Keratinocyte (primary cell): ENCODE data around the gene ZMYND19. TPM values are rescaled to one million over a fixed set of nuclear protein-coding genes. Genes with fewer than 3 reads are reported as not detected.
"Not testable (repeated sequence)": the region's sequence is repeated elsewhere in the genome, so short reads cannot be mapped to it uniquely, and the experiment has no call there.

ENCODE experiments used
- DNase-seq: peaks from one replicate; pipeline ENCODE4 v3.0.0-alpha.2; 2011; ENCODE audit warnings: low read depth, missing footprints, low spot score
- FAIRE-seq: peaks from 2 replicates; lab custom pipeline; 2011; peaks lifted over from hg19 to GRCh38; lab: Jason Lieb, UNC
- H2AFZ ChIP-seq: 2 replicates; pipeline ENCODE4 v1.6.0; 2012; ENCODE audit warnings: low read length, control low read depth, inconsistent platforms; ENCODE audit not compliant: control insufficient read depth
- H3K27ac ChIP-seq: 2 replicates; pipeline ENCODE4 v1.5.1; 2011; ENCODE audit warnings: low read length; ENCODE audit not compliant: control insufficient read depth, insufficient read depth
- H3K27me3 ChIP-seq: 3 replicates; pipeline ENCODE4 v1.6.0; 2011; ENCODE audit warnings: low read length; ENCODE audit not compliant: control insufficient read depth, insufficient read depth; ENCODE audit errors: extremely low read depth
- H3K36me3 ChIP-seq, 2 experiments: 2 replicates in 1 of 2; 3 replicates in 1 of 2; pipeline ENCODE4 v1.5.1; 2011; ENCODE audit warnings: low read length in 2 of 2, mild to moderate bottlenecking in 1 of 2; ENCODE audit not compliant: control insufficient read depth in 2 of 2, insufficient read depth in 2 of 2; ENCODE audit errors: extremely low read depth in 1 of 2
- H3K4me1 ChIP-seq: 3 replicates; pipeline ENCODE4 v1.5.1; 2011; ENCODE audit warnings: low read length; ENCODE audit not compliant: control insufficient read depth, insufficient read depth; ENCODE audit errors: extremely low read depth
- H3K4me2 ChIP-seq: 3 replicates; pipeline ENCODE4 v1.6.0; 2011; ENCODE audit warnings: low read depth, low read length; ENCODE audit not compliant: control insufficient read depth, insufficient read depth; ENCODE audit errors: extremely low read depth
- H3K4me3 ChIP-seq, 3 experiments: fragments of 200-600 bp in 1 of 3; sonication (generic) in 1 of 3; 2 replicates in 2 of 3; 3 replicates in 1 of 3; pipeline ENCODE4 v1.5.1; 2011 to 2016; ENCODE audit warnings: low read length in 3 of 3, mild to moderate bottlenecking in 3 of 3, control low read depth in 2 of 3, inconsistent platforms in 1 of 3, low read depth in 1 of 3, mixed read lengths in 1 of 3, mixed run types in 1 of 3, moderate library complexity in 1 of 3; ENCODE audit not compliant: control insufficient read depth in 2 of 3, insufficient read depth in 2 of 3; ENCODE audit errors: extremely low read depth in 1 of 3
- H3K79me2 ChIP-seq: 2 replicates; pipeline ENCODE4 v1.6.0; 2012; ENCODE audit warnings: low read length; ENCODE audit not compliant: control insufficient read depth, insufficient read depth
- H3K9ac ChIP-seq: 3 replicates; pipeline ENCODE4 v1.6.0; 2011; ENCODE audit warnings: low read length; ENCODE audit not compliant: control insufficient read depth, insufficient read depth; ENCODE audit errors: extremely low read depth
- H3K9me1 ChIP-seq: 3 replicates; pipeline ENCODE4 v1.6.0; 2011; ENCODE audit warnings: low read length; ENCODE audit not compliant: control insufficient read depth, insufficient read depth; ENCODE audit errors: extremely low read depth
- H3K9me3 ChIP-seq: 2 replicates; pipeline ENCODE4 v1.5.1; 2012; ENCODE audit warnings: low read depth, low read length; ENCODE audit not compliant: control insufficient read depth
- H4K20me1 ChIP-seq: 3 replicates; pipeline ENCODE4 v1.6.0; 2011; ENCODE audit warnings: low read length; ENCODE audit not compliant: control insufficient read depth, insufficient read depth; ENCODE audit errors: extremely low read depth
- EZH2 ChIP-seq: IDR thresholded peaks from one replicate; pipeline ENCODE4 v1.6.1; 2012; ENCODE audit warnings: inconsistent platforms, mild to moderate bottlenecking, low read length, moderate library complexity
- dilution Hi-C: fragments of 300-500 bp; cut with MboI; formaldehyde crosslinking; loops from one replicate; pipeline ENCODE4 v1.7.0; 2020; ENCODE audit warnings: low sequenced_read_pairs; ENCODE audit not compliant: extremely low pct_ligation_motif_present
- polyA plus RNA-seq, 5 experiments: library from polyadenylated mRNA; depleted of rRNA in 3 of 5; stranded (reverse) in 3 of 5; stranded (forward) in 1 of 5; unstranded in 1 of 5; fragments of >200 nt; gene quantifications; 1 replicate in 1 of 5; 2 replicates in 3 of 5; 3 replicates in 1 of 5; pipeline versions ENCODE4 v1.2.1 to v1.2.3, GENCODE V29; 2011 to 2012; ENCODE audit warnings: missing spikeins in 2 of 5, low read depth in 1 of 5, low replicate concordance in 1 of 5
- small RNA-seq, 3 experiments: library from RNA; depleted of rRNA; stranded (forward); fragments of <200 nt; gene quantifications; one replicate each; pipeline ENCODE3, GENCODE V24; 2012; ENCODE audit warnings: low read depth in 3 of 3, low replicate concordance in 1 of 3; ENCODE audit not compliant: insufficient read length in 3 of 3
- TF ChIP-seq, protein P1 (sequence below), 3 experiments: IDR thresholded peaks in 1 of 3; conservative IDR thresholded peaks in 1 of 3; optimal IDR thresholded peaks in 1 of 3; 2 replicates in 2 of 3; 3 replicates in 1 of 3; pipeline versions ENCODE3 to v1.5.1; 2011; ENCODE audit warnings: low read length in 3 of 3, mild to moderate bottlenecking in 3 of 3, moderate library complexity in 2 of 3, control low read depth in 1 of 3, inconsistent platforms in 1 of 3; ENCODE audit not compliant: insufficient read depth in 2 of 3; ENCODE audit errors: extremely low read depth in 1 of 3

ZMYND19 gene
- polyA plus RNA-seq, 1 donor (not counting 4 experiments of a cell fraction or from before 2014, with no cell fraction given), result 25.8 TPM

- H3K27me3 ChIP-seq, result no peaks in the 10 kb centered on the region
- no peak overlapping the region for H3K4me2 ChIP-seq
- H3K9ac ChIP-seq, result no peak overlapping the region
- H3K36me3 ChIP-seq, result no peaks in the 10 kb centered on the region
- H3K9me3 ChIP-seq, result no peaks in the 10 kb centered on the region
- H3K27ac ChIP-seq, result no peak overlapping the region
- dilution Hi-C loops, result no loop called here
- no peaks in the 10 kb centered on the region for H3K79me2 ChIP-seq
- DNase-seq (no peak), FAIRE-seq (no peak)
- H2AFZ ChIP-seq, result peak overlapping the region; percentile 37
- H4K20me1 ChIP-seq, result no peaks in the 10 kb centered on the region
- no peaks in the 10 kb centered on the region for H3K9me1 ChIP-seq
- no peaks in the 10 kb centered on the region for H3K4me1 ChIP-seq
- H3K4me3 ChIP-seq, result no peak overlapping the region
- no peak for TF ChIP-seq EZH2
- TF ChIP-seq, protein P1, sequence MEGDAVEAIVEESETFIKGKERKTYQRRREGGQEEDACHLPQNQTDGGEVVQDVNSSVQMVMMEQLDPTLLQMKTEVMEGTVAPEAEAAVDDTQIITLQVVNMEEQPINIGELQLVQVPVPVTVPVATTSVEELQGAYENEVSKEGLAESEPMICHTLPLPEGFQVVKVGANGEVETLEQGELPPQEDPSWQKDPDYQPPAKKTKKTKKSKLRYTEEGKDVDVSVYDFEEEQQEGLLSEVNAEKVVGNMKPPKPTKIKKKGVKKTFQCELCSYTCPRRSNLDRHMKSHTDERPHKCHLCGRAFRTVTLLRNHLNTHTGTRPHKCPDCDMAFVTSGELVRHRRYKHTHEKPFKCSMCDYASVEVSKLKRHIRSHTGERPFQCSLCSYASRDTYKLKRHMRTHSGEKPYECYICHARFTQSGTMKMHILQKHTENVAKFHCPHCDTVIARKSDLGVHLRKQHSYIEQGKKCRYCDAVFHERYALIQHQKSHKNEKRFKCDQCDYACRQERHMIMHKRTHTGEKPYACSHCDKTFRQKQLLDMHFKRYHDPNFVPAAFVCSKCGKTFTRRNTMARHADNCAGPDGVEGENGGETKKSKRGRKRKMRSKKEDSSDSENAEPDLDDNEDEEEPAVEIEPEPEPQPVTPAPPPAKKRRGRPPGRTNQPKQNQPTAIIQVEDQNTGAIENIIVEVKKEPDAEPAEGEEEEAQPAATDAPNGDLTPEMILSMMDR (optimal IDR thresholded peaks at IDR 0.05 in 1 of 3, IDR thresholded peaks at IDR 0.05 in 1 of 3, conservative IDR thresholded peaks at IDR 0.05 in 1 of 3; ENCODE audit: extremely low read depth in 1 of 3, insufficient read depth in 2 of 3, low read length in 3 of 3), result peak; percentile 52 to 80 (median 70)
These were observed 55.8 kb downstream of the ZMYND19 start for GRCh38 chr9:137534256-137535119.

DNA sequence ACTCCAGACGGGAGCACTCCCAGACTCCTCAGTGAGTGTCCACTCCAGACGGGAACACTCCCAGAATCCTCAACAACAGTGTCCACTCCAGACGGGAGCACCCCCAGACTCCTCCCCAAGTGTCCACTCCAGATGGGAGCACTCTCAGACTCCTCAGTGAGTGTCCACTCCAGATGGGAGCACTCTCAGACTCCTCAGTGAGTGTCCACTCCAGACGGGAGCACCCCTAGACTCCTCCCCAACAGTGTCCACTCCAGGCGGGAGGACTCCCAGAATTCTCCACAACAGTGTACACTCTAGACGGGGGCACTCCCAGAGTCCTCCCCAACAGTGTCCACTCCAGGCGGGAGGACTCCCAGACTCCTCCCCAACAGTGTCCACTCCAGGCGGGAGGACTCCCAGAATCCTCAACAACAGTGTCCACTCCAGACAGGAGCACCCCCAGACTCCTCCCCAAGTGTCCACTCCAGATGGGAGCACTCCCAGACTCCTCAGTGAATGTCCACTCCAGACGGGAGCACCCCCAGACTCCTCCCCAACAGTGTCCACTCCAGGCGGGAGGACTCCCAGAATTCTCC lies 57.3 kb downstream of the ZMYND19 start:
- FAIRE-seq, H3K9me1 ChIP-seq, H3K9ac ChIP-seq, H3K4me3 ChIP-seq, H2AFZ ChIP-seq, H3K9me3 ChIP-seq, H3K27ac ChIP-seq, DNase-seq, H3K4me1 ChIP-seq, H4K20me1 ChIP-seq, H3K4me2 ChIP-seq, H3K27me3 ChIP-seq, H3K79me2 ChIP-seq, H3K36me3 ChIP-seq, dilution Hi-C loops: not testable (repeated sequence)

Small RNAs within 50 kb of the gene (small RNA-seq; reads per million reads assigned to genes)
- gene RF00017, result 0 reads per million in 3 experiments

Other genes with a start within 250 kb of the ZMYND19 start
- gene EXD3, start 167.3 kb downstream of the ZMYND19 start, polyA plus RNA-seq, result 1.5 to 5.4 TPM (median 1.9 TPM) in 3 replicates
- 0.07 to 0.33 TPM (median 0.09 TPM) in 3 replicates for gene NOXA1, start 167.1 kb downstream of the ZMYND19 start, polyA plus RNA-seq
- not detected in 3 replicates for gene ENTPD8, start 149.2 kb downstream of the ZMYND19 start, polyA plus RNA-seq
- gene NSMF, start 131.2 kb downstream of the ZMYND19 start, polyA plus RNA-seq, result 29.5 to 46.6 TPM (median 33.1 TPM) in 3 replicates
- gene PNPLA7, start 40.1 kb downstream of the ZMYND19 start, polyA plus RNA-seq, result 0.17 to 0.34 TPM (median 0.18 TPM) in 3 replicates
- gene MRPL41, start 38.6 kb downstream of the ZMYND19 start, polyA plus RNA-seq, result 18.1 to 33.0 TPM (median 21.0 TPM) in 3 replicates
- 25.3 to 32.4 TPM (median 26.2 TPM) in 3 replicates for gene DPH7, start 11.6 kb downstream of the ZMYND19 start, polyA plus RNA-seq
- gene ARRDC1, start 15.2 kb upstream of the ZMYND19 start, polyA plus RNA-seq, result 94.7 to 163 TPM (median 102 TPM) in 3 replicates
- gene EHMT1, start 28.5 kb upstream of the ZMYND19 start, polyA plus RNA-seq, result 25.4 to 34.0 TPM (median 25.9 TPM) in 3 replicates